NCI-H2081 treated with DMSO at 0.1 percent for 48 hours (cell line): ENCODE measurements around the gene MSI1.

ENCODE experiments used
- DNase-seq: peaks from one replicate; lab custom pipeline; 2025; lab: John Stamatoyannopoulos, UW

MSI1 gene

GRCh38 chr12:120376934-120377572 lies 8.1 kb upstream of the MSI1 start:
- DNase-seq: no peak

DNA sequence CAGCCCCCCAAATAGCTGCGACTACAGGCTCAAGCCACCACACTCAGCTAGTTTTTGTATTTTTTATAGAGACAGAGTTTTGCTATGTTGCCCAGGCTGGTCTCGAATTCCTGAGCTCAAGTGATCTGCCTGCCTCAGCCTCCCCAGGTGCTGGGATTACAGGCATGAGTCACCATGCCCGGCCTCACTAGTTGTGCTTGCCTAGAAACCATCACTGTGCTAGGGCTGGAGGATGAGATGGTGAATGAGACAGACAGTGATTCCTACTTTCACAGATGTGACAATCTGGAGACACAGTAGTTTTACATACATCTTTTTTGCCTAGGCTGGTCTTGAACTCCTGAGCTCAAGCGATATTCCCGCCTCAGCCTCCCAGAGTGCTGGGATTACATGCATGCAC lies 7.5 kb upstream of the MSI1 start:
- no peak for DNase-seq

- no peak for DNase-seq
Observed at GRCh38 chr12:120376009-120376408, 7.0 kb upstream of the MSI1 start.

- DNase-seq: no peak
Observed at GRCh38 chr12:120373683-120374082, 4.7 kb upstream of the MSI1 start.

DNA sequence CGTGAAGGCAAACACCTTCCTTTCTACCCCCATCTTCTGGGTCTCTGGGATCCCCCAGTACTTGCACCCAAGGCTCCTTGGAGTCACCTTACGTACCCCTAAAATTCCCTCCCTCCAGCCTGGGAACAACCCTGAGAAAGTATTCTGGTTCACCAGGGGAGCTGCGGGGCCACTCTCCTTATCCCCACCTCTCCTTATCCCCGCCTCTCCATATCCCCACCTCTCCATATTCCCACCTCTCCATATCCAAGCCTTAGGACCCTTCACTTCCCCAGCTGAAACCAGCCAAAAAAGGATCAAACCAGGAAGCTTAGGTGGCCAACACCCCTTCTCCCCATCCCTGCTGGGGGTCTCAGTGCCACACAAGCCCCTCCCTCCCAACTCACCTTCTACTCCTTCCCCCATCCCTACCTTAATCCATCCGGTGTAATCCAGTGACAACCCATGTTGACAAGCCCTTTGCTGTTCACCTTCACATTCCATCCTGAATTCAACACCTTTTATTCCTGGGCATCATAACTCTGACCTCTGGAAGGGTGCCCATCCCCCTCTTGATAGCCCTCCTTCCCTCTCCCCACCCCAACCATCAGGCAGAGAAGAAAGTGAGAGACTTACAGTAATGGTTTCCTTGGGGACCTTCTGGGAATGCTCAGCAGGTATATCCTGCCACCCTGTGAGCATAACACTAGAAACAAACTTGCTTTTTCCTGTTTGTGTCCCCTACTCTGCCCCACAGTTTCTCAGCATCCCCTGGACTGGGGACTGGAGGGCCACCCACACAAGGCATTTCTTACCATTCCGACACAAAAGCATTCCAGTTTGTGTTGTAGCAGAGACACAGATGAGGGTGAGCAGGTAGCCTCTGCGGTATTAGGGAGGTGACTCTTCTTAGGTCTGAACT lies 1.6 kb upstream of the MSI1 start:
- DNase-seq: no peak

DNA sequence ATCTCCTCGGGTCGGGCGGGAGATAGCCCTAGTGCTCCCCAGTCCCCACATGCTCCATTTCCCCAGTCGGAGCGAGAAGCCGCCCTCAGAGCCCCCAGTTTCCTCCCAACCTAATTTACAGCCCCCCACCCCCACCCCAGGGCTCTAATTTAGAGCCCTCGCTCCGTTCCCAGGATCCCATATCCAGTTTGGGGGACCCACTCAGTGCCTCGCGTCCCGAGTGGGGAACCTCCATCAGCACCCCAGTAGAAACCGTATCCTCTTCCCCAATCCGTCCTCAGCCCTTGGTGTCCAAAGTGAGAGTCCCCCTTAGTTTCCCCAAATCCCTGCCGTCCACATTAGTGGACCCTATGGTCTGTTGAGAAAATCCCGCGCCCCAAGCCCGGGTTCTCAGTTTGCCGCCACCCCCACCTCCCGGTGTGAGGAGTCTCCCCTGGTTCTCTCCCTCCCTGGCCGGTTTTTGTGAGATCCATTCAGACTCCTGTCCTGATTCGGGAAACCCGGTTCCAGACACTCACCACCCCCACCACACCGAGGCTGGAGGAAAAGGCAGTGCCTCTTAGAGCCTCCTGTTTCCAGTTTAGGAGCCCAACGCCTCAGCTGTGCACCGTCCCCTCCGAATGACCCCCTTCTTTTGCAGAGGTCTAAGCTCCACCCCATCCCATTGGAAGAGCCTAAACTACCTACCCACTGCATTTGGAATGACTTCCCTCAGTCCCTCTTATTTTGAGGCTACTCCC lies 809 bp upstream of the MSI1 start:
- DNase-seq: no peak

DNA sequence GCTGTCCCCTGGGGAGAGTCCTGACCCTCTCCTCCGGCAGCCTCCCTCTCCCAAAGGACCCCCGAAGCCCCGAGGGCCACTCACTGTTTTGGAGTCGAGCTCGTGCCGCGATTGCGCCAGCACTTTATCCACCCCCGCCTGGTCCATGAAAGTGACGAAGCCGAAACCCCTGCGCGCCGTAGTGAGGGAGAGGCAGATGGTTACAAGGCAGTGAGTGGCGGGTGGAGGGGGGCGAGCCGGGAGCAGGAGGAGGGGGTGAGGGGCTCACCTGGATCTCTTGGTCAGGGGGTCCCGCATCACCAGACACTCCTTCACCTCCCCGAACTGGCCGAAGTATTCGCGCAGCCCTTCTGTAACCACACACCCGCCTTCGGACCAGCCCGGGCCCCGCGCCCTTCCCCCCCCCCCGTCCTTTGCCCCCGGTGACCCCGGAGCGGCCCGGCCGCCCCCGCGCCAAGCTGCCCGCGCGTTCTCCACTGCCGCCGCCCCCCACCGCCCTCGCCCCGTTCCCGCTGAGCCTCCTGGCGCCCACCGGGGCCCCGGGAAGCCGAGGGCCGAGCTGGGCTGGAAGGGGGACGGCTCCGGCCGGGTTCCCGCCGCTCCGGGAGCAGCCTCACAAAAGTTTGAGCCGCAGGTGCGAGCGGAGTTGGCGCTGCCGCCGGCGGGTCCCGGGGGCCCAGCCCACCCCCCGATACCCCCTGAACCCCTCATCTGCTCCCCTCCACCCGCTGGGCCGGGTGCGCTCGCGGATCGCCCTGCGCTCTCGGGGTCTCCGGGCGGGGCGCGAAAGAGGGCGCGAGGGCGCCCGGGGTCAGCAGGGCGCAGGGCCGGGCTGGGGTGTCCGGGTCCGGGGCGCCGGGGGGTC lies 808 bp downstream of the MSI1 start:
- no peak for DNase-seq

- peak; percentile 2 for DNase-seq
Observed at GRCh38 chr12:120367233-120367923, 1.6 kb downstream of the MSI1 start.

- DNase-seq: no peak
Observed at GRCh38 chr12:120366845-120367232, 2.1 kb downstream of the MSI1 start.

GRCh38 chr12:120366341-120366705 lies 2.6 kb downstream of the MSI1 start:
- no peak for DNase-seq

DNA sequence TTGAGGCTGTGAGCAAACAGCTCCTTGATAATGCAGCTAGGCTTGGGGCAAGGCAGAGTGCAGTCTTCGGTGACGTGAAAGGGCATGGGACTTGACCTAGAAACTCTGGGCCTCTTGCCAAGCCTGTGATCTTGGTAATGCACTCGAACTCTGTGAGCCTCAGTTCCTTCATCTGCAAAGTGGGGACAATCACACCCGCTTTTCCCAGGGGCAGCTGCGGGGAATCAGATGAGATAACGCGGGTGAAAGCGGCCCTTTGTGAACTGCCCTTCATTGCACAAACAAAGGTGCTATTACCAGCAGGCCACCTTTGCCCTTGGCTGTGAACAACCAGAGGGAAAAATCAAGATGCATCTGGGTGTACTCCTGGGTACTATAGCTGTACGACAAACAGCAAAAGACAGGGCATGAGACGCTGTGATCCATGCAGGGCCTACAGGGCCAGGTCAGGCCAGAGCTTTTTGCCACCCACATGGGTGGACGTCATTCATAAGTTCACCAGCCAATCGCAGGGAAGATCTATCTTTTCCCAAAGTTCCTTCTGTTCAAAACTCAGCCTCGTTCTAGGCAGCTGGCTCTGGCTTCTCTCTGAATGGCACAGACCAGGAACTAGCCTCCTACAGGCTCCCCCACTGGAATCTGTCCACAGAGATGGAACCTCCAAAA lies 3.2 kb downstream of the MSI1 start:
- DNase-seq: no peak

- DNase-seq: no peak
Observed at GRCh38 chr12:120364487-120364886, 4.5 kb downstream of the MSI1 start.

DNA sequence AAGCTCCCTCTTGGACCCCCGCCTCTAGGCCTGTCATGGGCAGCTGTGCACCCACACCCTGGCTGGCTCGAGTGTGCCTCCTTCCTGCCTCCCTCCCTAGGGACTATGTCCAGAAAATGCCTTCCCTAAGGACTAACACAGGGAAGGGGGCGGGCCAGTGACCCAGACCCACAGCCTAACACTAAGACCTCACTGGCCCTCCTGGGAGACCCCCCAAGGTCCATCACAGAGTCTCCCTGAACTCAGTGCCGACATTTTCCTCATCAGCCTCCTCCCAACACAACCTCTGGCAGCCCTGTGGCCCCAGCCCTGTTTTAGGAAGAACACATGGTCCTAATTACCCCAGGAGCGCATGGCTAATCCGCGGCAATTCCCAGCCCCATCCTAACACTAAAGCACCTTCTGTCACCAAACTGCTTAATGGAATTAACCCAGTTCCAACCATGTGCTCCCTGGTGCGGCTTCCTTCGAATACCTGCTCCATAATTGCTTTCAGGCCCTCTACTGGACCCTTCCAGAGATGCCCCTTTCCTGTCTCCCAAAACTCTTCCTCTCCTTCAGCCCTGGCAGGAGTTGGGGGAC lies 5.6 kb downstream of the MSI1 start:
- no peak for DNase-seq

GRCh38 chr12:120362516-120363273 lies 6.3 kb downstream of the MSI1 start:
- no peak for DNase-seq

DNA sequence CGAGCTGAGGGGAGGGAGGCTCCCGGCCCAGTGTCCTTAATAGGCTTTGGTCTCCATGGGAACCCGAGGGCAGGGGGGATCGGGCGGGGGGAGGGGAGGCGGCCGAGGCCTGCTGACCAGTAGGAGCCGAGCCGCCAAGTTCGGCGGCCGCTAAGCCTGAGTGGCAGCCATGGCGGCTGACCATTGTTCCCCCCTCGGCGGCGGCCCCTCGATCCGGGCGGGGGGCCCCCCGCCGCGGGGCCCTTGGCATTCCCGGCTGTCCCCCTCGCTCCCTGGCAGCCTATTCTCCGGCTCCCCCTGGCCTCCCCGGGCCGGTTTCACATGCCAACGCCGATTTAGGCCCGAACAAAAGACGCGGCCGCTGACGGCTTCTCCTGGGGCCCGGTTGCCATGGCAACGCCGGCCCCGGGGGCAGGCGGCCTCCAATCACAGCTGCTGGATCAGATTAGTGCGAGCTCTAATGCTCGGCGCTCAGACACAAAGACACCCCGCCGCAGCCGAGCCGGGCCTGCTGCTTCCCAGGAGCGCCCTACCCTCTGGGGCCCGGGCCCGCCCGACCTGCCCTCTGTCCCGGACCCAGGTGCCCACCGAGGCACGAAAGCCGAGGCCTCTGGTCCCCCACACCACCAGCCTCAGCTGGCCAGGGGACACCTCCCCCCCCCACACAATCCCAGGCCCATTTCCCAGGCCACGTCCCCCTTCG lies 7.3 kb downstream of the MSI1 start:
- peak; percentile 67 for DNase-seq

DNA sequence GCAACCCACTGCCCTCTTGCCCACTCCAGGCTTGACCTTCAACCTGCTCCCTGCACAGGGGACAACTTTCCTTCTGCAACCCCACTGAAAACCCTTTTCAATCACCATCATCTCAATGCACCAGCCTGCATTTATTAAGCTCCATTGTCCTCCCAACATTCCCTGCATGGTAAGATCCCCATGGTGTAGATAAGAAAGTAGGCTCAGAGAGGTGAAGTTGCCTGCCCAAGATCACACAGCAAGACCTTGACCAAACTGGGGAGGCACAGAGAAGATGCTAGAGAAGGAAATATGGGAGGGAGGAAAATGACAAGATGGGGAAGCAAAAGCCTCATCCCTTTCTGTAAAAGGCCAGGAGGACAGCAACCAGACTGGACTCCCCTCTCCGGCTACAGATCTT lies 9.8 kb downstream of the MSI1 start:
- no peak for DNase-seq

GRCh38 chr12:120358412-120359100 lies 10.4 kb downstream of the MSI1 start:
- no peak for DNase-seq

DNA sequence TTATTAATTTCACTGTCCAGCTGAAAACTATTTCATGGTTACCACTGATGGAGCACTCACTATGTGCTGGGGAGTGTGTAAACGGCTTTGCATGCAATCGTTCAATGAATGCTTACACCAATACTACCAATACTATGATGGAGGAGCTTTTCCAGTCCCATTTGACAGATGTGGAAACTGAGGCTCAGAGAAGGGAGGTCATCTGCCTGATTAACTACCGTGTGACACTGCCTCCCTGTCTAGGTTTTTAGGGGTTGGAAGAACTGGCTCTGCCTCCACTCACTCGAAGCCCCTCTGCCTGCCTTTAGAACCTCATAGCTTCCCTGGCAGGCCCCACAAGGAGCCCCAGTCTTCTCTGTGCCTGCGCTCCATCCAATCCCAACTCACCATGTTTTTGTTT lies 11.9 kb downstream of the MSI1 start:
- no peak for DNase-seq
